Mesenchymal stem cell (in vitro differentiated cells and primary cell): ENCODE results near the gene BAG5.

Experiments used
- DNase-seq: peaks from one replicate; pipeline ENCODE4 v3.0.0-alpha.2; 2013
- H2AFZ ChIP-seq: one replicate; pipeline ENCODE4 v1.6.1; 2013; ENCODE audit warnings: low read depth, mild to moderate bottlenecking, control low read depth, inconsistent platforms, low read length, moderate library complexity
- H2AK5ac ChIP-seq: 2 replicates; pipeline ENCODE4 v1.6.1; 2013; ENCODE audit warnings: low read length, moderate library complexity, mild to moderate bottlenecking, inconsistent platforms; ENCODE audit not compliant: severe bottlenecking
- H2BK120ac ChIP-seq: one replicate; pipeline ENCODE4 v1.6.1; 2013; ENCODE audit warnings: low read depth, mild to moderate bottlenecking, inconsistent platforms, low read length, moderate library complexity
- H2BK12ac ChIP-seq, 2 experiments: one replicate each; pipeline ENCODE4 v1.6.1; 2013; ENCODE audit warnings: inconsistent platforms in 2 of 2, low read length in 2 of 2, mild to moderate bottlenecking in 2 of 2, moderate library complexity in 2 of 2, control low read depth in 1 of 2
- H2BK15ac ChIP-seq: one replicate; pipeline ENCODE4 v1.6.1; 2013; ENCODE audit warnings: mild to moderate bottlenecking, low read depth, inconsistent platforms; ENCODE audit not compliant: poor library complexity, severe bottlenecking
- H2BK5ac ChIP-seq: 2 replicates; pipeline ENCODE4 v1.6.1; 2013; ENCODE audit warnings: low read depth, mild to moderate bottlenecking, low read length, control low read depth, inconsistent platforms; ENCODE audit not compliant: poor library complexity, severe bottlenecking
- H3K14ac ChIP-seq, 2 experiments: one replicate each; pipeline ENCODE4 v1.6.1; 2013; ENCODE audit warnings: inconsistent platforms in 2 of 2, low read length in 2 of 2, control low read depth in 1 of 2, mild to moderate bottlenecking in 1 of 2, moderate library complexity in 1 of 2
- H3K18ac ChIP-seq, 2 experiments: one replicate each; pipeline ENCODE4 v1.6.1; 2013; ENCODE audit warnings: inconsistent platforms in 2 of 2, low read length in 2 of 2, control low read depth in 1 of 2, low read depth in 1 of 2, mild to moderate bottlenecking in 1 of 2
- H3K23ac ChIP-seq, 2 experiments: one replicate each; pipeline ENCODE4 v1.6.1; 2013; ENCODE audit warnings: inconsistent platforms in 2 of 2, low read length in 2 of 2, mild to moderate bottlenecking in 2 of 2, moderate library complexity in 2 of 2, control low read depth in 1 of 2
- H3K27ac ChIP-seq: 2 replicates; pipeline ENCODE4 v1.5.1; 2013; ENCODE audit warnings: mild to moderate bottlenecking, moderate library complexity, low read length, control low read depth, inconsistent platforms; ENCODE audit not compliant: poor library complexity, severe bottlenecking
- H3K27me3 ChIP-seq, 2 experiments: 2 replicates each; pipeline versions ENCODE4 v1.6.1 to v1.7.0; 2013; ENCODE audit warnings: low read length in 2 of 2, mild to moderate bottlenecking in 2 of 2, moderate library complexity in 2 of 2, control low read depth in 1 of 2, inconsistent platforms in 1 of 2; ENCODE audit not compliant: control insufficient read depth in 1 of 2, insufficient read depth in 1 of 2
- H3K36me3 ChIP-seq, 2 experiments: 2 replicates each; pipeline versions ENCODE4 v1.6.1 to v1.7.0; 2013; ENCODE audit warnings: low read length in 2 of 2, control low read depth in 1 of 2, inconsistent platforms in 1 of 2, low read depth in 1 of 2, mild to moderate bottlenecking in 1 of 2; ENCODE audit not compliant: insufficient read depth in 2 of 2, control insufficient read depth in 1 of 2
- H3K4ac ChIP-seq, 2 experiments: one replicate each; pipeline ENCODE4 v1.6.1; 2013; ENCODE audit warnings: inconsistent platforms in 2 of 2, low read length in 2 of 2, mild to moderate bottlenecking in 2 of 2, moderate library complexity in 2 of 2, control low read depth in 1 of 2, low read depth in 1 of 2
- H3K4me1 ChIP-seq: 2 replicates; pipeline ENCODE4 v1.6.1; 2013; ENCODE audit warnings: low read depth, low read length, control low read depth; ENCODE audit not compliant: control insufficient read depth, insufficient read depth
- H3K4me2 ChIP-seq: 2 replicates; pipeline ENCODE4 v1.6.1; 2013; ENCODE audit warnings: low read length, mild to moderate bottlenecking, inconsistent platforms; ENCODE audit not compliant: poor library complexity, severe bottlenecking
- H3K4me3 ChIP-seq, 2 experiments: 2 replicates each; pipeline versions ENCODE4 v1.5.1 to v1.7.0; 2013; ENCODE audit warnings: low read length in 2 of 2, mild to moderate bottlenecking in 2 of 2, control low read depth in 1 of 2, low read depth in 1 of 2; ENCODE audit not compliant: insufficient read depth in 1 of 2
- H3K79me1 ChIP-seq: replicated peaks from 2 replicates; pipeline ENCODE4 v1.6.1; 2013; ENCODE audit warnings: mild to moderate bottlenecking, control low read depth, low read length, inconsistent platforms; ENCODE audit not compliant: poor library complexity, severe bottlenecking
- H3K9ac ChIP-seq: 2 replicates; pipeline ENCODE4 v1.7.0; 2013; ENCODE audit warnings: mild to moderate bottlenecking, low read length, moderate library complexity
- H3K9me3 ChIP-seq: 2 replicates; pipeline ENCODE4 v1.7.0; 2013; ENCODE audit warnings: mild to moderate bottlenecking, low read length; ENCODE audit not compliant: control insufficient read depth
- H4K8ac ChIP-seq: one replicate; pipeline ENCODE4 v1.6.1; 2013; ENCODE audit warnings: inconsistent platforms, mild to moderate bottlenecking, low read length, moderate library complexity
- H4K91ac ChIP-seq: one replicate; pipeline ENCODE4 v1.6.1; 2013; ENCODE audit warnings: mild to moderate bottlenecking, low read length, inconsistent platforms
- WGBS: methylation state at CpG from one replicate; pipeline ENCODE4 v1.1.7; 2013; ENCODE audit warnings: mixed read lengths; 5-methylcytosine and 5-hydroxymethylcytosine counted together

Gene BAG5

GRCh38 chr14:103581954-103582703 lies 19.7 kb upstream of the BAG5 start:
- Histone ChIP-seq H3K4ac (no peak overlapping the region), H2AK5ac (no peak overlapping the region), H3K36me3 (peaks cover 39 to 40% of the 10 kb centered on the region in 2 experiments), H2BK120ac (no peak overlapping the region), H3K4me2 (no peak overlapping the region), H3K27me3 (no peaks in the 10 kb centered on the region), H2BK15ac (no peak overlapping the region), H3K14ac (no peak overlapping the region), H3K23ac (no peak overlapping the region), H2BK12ac (no peak overlapping the region), H2BK5ac (no peak overlapping the region), H3K18ac (peak overlapping the region in 1 of 2 experiments; percentile 18), H4K8ac (no peak overlapping the region), H4K91ac (no peak overlapping the region), H2AFZ (no peak overlapping the region), H3K9ac (no peak overlapping the region), H3K27ac (no peak overlapping the region), H3K4me3 (no peak overlapping the region), H3K9me3 (no peaks in the 10 kb centered on the region), H3K79me1 (peaks cover 38% of the 10 kb centered on the region), H3K4me1 (peaks cover under 1% of the 10 kb centered on the region)
- DNase-seq, result no peak
- 93% methylated on average over 26 of the region's 26 CpGs for WGBS

GRCh38 chr14:103581206-103581605 lies 18.7 kb upstream of the BAG5 start:
- H3K4me2 ChIP-seq, result no peak overlapping the region
- no peak overlapping the region for H2AK5ac ChIP-seq
- H3K4me3 ChIP-seq, result no peak overlapping the region
- no peak overlapping the region for H4K91ac ChIP-seq
- no peak overlapping the region for H3K23ac ChIP-seq
- no peak overlapping the region for H3K9ac ChIP-seq
- H2BK15ac ChIP-seq, result no peak overlapping the region
- no peak overlapping the region for H3K4ac ChIP-seq
- H2BK5ac ChIP-seq, result no peak overlapping the region
- no peaks in the 10 kb centered on the region for H3K27me3 ChIP-seq
- no peak overlapping the region for H2BK12ac ChIP-seq
- peaks cover 40% of the 10 kb centered on the region in 2 experiments for H3K36me3 ChIP-seq
- H3K14ac ChIP-seq, result no peak overlapping the region
- 97% methylated on average over 11 of the region's 11 CpGs for WGBS
- H3K27ac ChIP-seq, result no peak overlapping the region
- peaks cover 38% of the 10 kb centered on the region for H3K79me1 ChIP-seq
- H3K4me1 ChIP-seq, result peaks cover 3% of the 10 kb centered on the region
- no peak for DNase-seq
- no peak overlapping the region for H2BK120ac ChIP-seq
- H3K9me3 ChIP-seq, result no peaks in the 10 kb centered on the region
- H3K18ac ChIP-seq, result no peak overlapping the region
- H4K8ac ChIP-seq, result no peak overlapping the region
- no peak overlapping the region for H2AFZ ChIP-seq

GRCh38 chr14:103578401-103579075 lies 16.1 kb upstream of the BAG5 start:
- peak; percentile 6 for DNase-seq
- H2BK15ac ChIP-seq, result no peak overlapping the region
- H3K27me3 ChIP-seq, result no peaks in the 10 kb centered on the region
- H3K4ac ChIP-seq, result peak overlapping the region in 1 of 2 experiments; percentile 61
- H3K36me3 ChIP-seq, result peaks cover 50 to 52% of the 10 kb centered on the region in 2 experiments
- H3K27ac ChIP-seq, result no peak overlapping the region
- H3K79me1 ChIP-seq, result peaks cover 42% of the 10 kb centered on the region
- no peak overlapping the region for H2BK5ac ChIP-seq
- no peak overlapping the region for H2AK5ac ChIP-seq
- H3K4me3 ChIP-seq, result no peak overlapping the region
- peak overlapping the region; percentile 16 to 26 for H3K18ac ChIP-seq
- no peak overlapping the region for H2BK120ac ChIP-seq
- no peak overlapping the region for H3K9ac ChIP-seq
- 96% methylated on average over 12 of the region's 12 CpGs for WGBS
- H4K91ac ChIP-seq, result no peak overlapping the region
- no peak overlapping the region for H3K4me2 ChIP-seq
- H2BK12ac ChIP-seq, result peak overlapping the region in 1 of 2 experiments; percentile 40
- H3K4me1 ChIP-seq, result peaks cover 5% of the 10 kb centered on the region
- H4K8ac ChIP-seq, result no peak overlapping the region
- no peaks in the 10 kb centered on the region for H3K9me3 ChIP-seq
- H2AFZ ChIP-seq, result no peak overlapping the region
- H3K14ac ChIP-seq, result peak overlapping the region in 1 of 2 experiments; percentile 23
- H3K23ac ChIP-seq, result no peak overlapping the region

GRCh38 chr14:103576371-103577024 lies 14.0 kb upstream of the BAG5 start:
- WGBS, result 43% methylated on average over 6 of the region's 9 CpGs
- Histone ChIP-seq H3K79me1 (peaks cover 34% of the 10 kb centered on the region), H2BK15ac (no peak overlapping the region), H3K9me3 (no peaks in the 10 kb centered on the region), H3K23ac (no peak overlapping the region), H2BK120ac (no peak overlapping the region), H2AFZ (no peak overlapping the region), H2BK5ac (no peak overlapping the region), H3K14ac (no peak overlapping the region), H3K27me3 (no peaks in the 10 kb centered on the region), H3K4me2 (no peak overlapping the region), H4K8ac (no peak overlapping the region), H3K18ac (peak overlapping the region in 1 of 2 experiments; percentile 7), H2AK5ac (no peak overlapping the region), H3K4me1 (peaks cover 5% of the 10 kb centered on the region), H3K4ac (no peak overlapping the region), H3K4me3 (peak overlapping the region in 1 of 2 experiments; percentile 67), H2BK12ac (no peak overlapping the region), H4K91ac (no peak overlapping the region), H3K9ac (peak overlapping the region; percentile 92), H3K36me3 (peaks cover 48 to 55% of the 10 kb centered on the region in 2 experiments), H3K27ac (peak overlapping the region; percentile 3)
- peak; percentile 89 for DNase-seq
